Endothelial cell of umbilical vein (primary cell): ENCODE data around the gene THAP3. TPM values are rescaled to one million over a fixed set of nuclear protein-coding genes. Genes with fewer than 3 reads are reported as not detected.

Source experiments
- BruUV-seq: library from RNA; stranded (reverse); fragments of 400-500 nt; replicated peaks from 2 replicates; lab custom pipeline; 2021; lab: Mats Ljungman, UMichigan
- CTCF ChIA-PET: fragments of 300-600, 350-600 bp; sonication (Branson Sonifier 250); formaldehyde crosslinking; loops from one replicate; lab custom pipeline; 2021; ENCODE audit warnings: antibody characterized with exemption, inconsistent platforms; lab: Charles Lee
- POLR2A ChIA-PET: fragments of 300-600, 350-600 bp; sonication (Branson Sonifier 250); formaldehyde crosslinking; loops from one replicate; lab custom pipeline; 2021; ENCODE audit warnings: antibody characterized with exemption, inconsistent platforms; lab: Charles Lee
- DNase-seq: peaks from one replicate; pipeline ENCODE4 v3.0.0-alpha.2; 2011; ENCODE audit warnings: low read depth, low spot score
- FAIRE-seq: peaks from 2 replicates; lab custom pipeline; 2011; peaks lifted over from hg19 to GRCh38; lab: Jason Lieb, UNC
- H2AFZ ChIP-seq: 2 replicates; pipeline ENCODE4 v1.6.0; 2012; ENCODE audit warnings: low read depth, low read length, control low read depth, inconsistent platforms
- H3K27ac ChIP-seq: 2 replicates; pipeline ENCODE4 v1.5.1; 2011; ENCODE audit warnings: low read depth, mild to moderate bottlenecking, control low read depth, low read length, moderate library complexity; ENCODE audit not compliant: insufficient read depth
- H3K27me3 ChIP-seq, 2 experiments: 2 replicates each; pipeline versions ENCODE4 v1.6.0 to v1.6.1; 2011; ENCODE audit warnings: low read length in 2 of 2, mixed read lengths in 1 of 2; ENCODE audit not compliant: control insufficient read depth in 2 of 2, insufficient read depth in 2 of 2
- H3K36me3 ChIP-seq, 2 experiments: 2 replicates in 1 of 2; 3 replicates in 1 of 2; pipeline ENCODE4 v1.5.1; 2011; ENCODE audit warnings: low read length in 2 of 2, mild to moderate bottlenecking in 1 of 2, moderate library complexity in 1 of 2; ENCODE audit not compliant: control insufficient read depth in 2 of 2, insufficient read depth in 2 of 2; ENCODE audit errors: extremely low read depth in 1 of 2
- H3K4me1 ChIP-seq: 3 replicates; pipeline ENCODE4 v1.5.1; 2011; ENCODE audit warnings: mild to moderate bottlenecking, low read length; ENCODE audit not compliant: control insufficient read depth, insufficient read depth; ENCODE audit errors: extremely low read depth
- H3K4me2 ChIP-seq: 2 replicates; pipeline ENCODE4 v1.6.1; 2011; ENCODE audit warnings: low read length, control low read depth, mixed read lengths; ENCODE audit not compliant: insufficient read depth
- H3K4me3 ChIP-seq, 3 experiments: fragments of 200-600 bp in 1 of 3; sonication (generic), shearing (Covaris generic) in 1 of 3; replicated peaks in 1 of 3; 2 replicates each; pipeline ENCODE4 v1.5.1; 2011 to 2016; ENCODE audit warnings: control low read depth in 3 of 3, low read length in 3 of 3, mild to moderate bottlenecking in 2 of 3, inconsistent platforms in 1 of 3, low read depth in 1 of 3, moderate library complexity in 1 of 3; ENCODE audit not compliant: insufficient read depth in 1 of 3
- H3K79me2 ChIP-seq: 2 replicates; pipeline ENCODE4 v1.6.0; 2012; ENCODE audit warnings: low read length, inconsistent platforms; ENCODE audit not compliant: control insufficient read depth, insufficient read depth
- H3K9ac ChIP-seq: replicated peaks from 2 replicates; pipeline ENCODE3; 2011; ENCODE audit warnings: low read length, control low read depth; ENCODE audit not compliant: insufficient read depth; ENCODE audit errors: extremely low read depth
- H3K9me1 ChIP-seq: replicated peaks from 3 replicates; pipeline ENCODE4 v1.6.0; 2011; ENCODE audit warnings: mild to moderate bottlenecking, low read length; ENCODE audit not compliant: control insufficient read depth, insufficient read depth; ENCODE audit errors: extremely low read depth
- H3K9me3 ChIP-seq: replicated peaks from 2 replicates; pipeline ENCODE4 v1.5.1; 2012; ENCODE audit warnings: low read length, inconsistent platforms; ENCODE audit not compliant: control insufficient read depth, insufficient read depth
- H4K20me1 ChIP-seq: replicated peaks from 2 replicates; pipeline ENCODE3; 2011; ENCODE audit warnings: mild to moderate bottlenecking, low read length; ENCODE audit not compliant: control insufficient read depth, insufficient read depth; ENCODE audit errors: extremely low read depth
- CTCF ChIP-seq, 2 donors: IDR thresholded peaks; 1 replicate in 1 of 2; 2 replicates in 1 of 2; pipeline ENCODE4 v1.5.1; 2011; ENCODE audit warnings: low read length in 2 of 2, mild to moderate bottlenecking in 2 of 2, moderate library complexity in 2 of 2, control low read depth in 1 of 2, inconsistent platforms in 1 of 2, low read depth in 1 of 2; ENCODE audit not compliant: insufficient read depth in 1 of 2; ENCODE audit errors: extremely low read depth in 1 of 2
- EZH2 ChIP-seq: IDR thresholded peaks from 2 replicates; pipeline ENCODE4 v1.6.1; 2012; ENCODE audit warnings: borderline replicate concordance, low read depth, mild to moderate bottlenecking, moderate library complexity, low read length, inconsistent platforms; ENCODE audit not compliant: severe bottlenecking
- FOS ChIP-seq: IDR thresholded peaks from 2 replicates; pipeline ENCODE4 v1.6.1; 2011; ENCODE audit warnings: mild to moderate bottlenecking, low read length, moderate library complexity, borderline replicate concordance; ENCODE audit not compliant: insufficient read depth
- GATA2 ChIP-seq: IDR thresholded peaks from 2 replicates; pipeline ENCODE4 v1.7.0; 2011; ENCODE audit warnings: low read depth, mild to moderate bottlenecking, moderate library complexity, mixed read lengths, low read length; ENCODE audit not compliant: insufficient read length, insufficient read depth
- JUN ChIP-seq: IDR thresholded peaks from 2 replicates; pipeline ENCODE4 v1.6.1; 2011; ENCODE audit warnings: borderline replicate concordance, low read depth; ENCODE audit not compliant: insufficient read length, insufficient read depth
- MAX ChIP-seq: IDR thresholded peaks from 2 replicates; pipeline ENCODE4 v1.6.1; 2011; ENCODE audit not compliant: insufficient read depth, insufficient read length
- MYC ChIP-seq: IDR thresholded peaks from one replicate; pipeline ENCODE4 v1.6.1; 2011; ENCODE audit warnings: mild to moderate bottlenecking, low read depth, low read length
- POLR2A ChIP-seq: IDR thresholded peaks from 2 replicates; pipeline ENCODE4 v1.6.1; 2012; ENCODE audit warnings: low read depth, mild to moderate bottlenecking, control low read depth, low read length
- POLR2AphosphoS5 ChIP-seq: IDR thresholded peaks from 2 replicates; pipeline ENCODE4 v1.6.1; 2012; ENCODE audit warnings: low read depth, mild to moderate bottlenecking, control low read depth, low read length, moderate library complexity; ENCODE audit not compliant: insufficient read depth
- dilution Hi-C: fragments of 300-500 bp; cut with MboI; formaldehyde crosslinking; loops from one replicate; pipeline ENCODE4 v1.15.0; 2019; ENCODE audit warnings: low sequenced_read_pairs; ENCODE audit not compliant: extremely low pct_ligation_motif_present
- intact Hi-C: fragments of 100-400 bp; cut with micrococcal nuclease; formaldehyde crosslinking; loops from one replicate; pipeline ENCODE4 v1.10.0; 2022
- polyA plus RNA-seq, 4 experiments: library from polyadenylated mRNA; depleted of rRNA in 3 of 4; stranded (reverse) in 3 of 4; unstranded in 1 of 4; fragments of >200 nt; gene quantifications; 2 replicates each; pipeline versions ENCODE4 v1.2.1 to v1.2.3, GENCODE V29; 2011 to 2012; ENCODE audit warnings: missing spikeins in 1 of 4
- total RNA-seq: library from RNA; stranded (reverse); gene quantifications from 2 replicates; pipeline ENCODE4 v1.2.3, GENCODE V29; 2021

Gene THAP3
- total and polyA plus RNA-seq, 2 donors (not counting 3 experiments of a cell fraction or from before 2014, with no cell fraction given) = 11.3 to 16.7 TPM

GRCh38 chr1:6579374-6580118 is 45.1 kb upstream of the THAP3 start, which contains the start of gene ZBTB48:
ZBTB48 (plus strand) TSS chr1:6579994; CDS start chr1:6580610, 616 bp downstream.
- CTCF ChIA-PET = interaction anchor here (1.0 to 1.8 kb wide), 7 partner anchors 18 to 94 kb away, joined by 4 to 15 read pairs (median 6); partner anchors contain the start of genes NOL9 and TAS1R1
- POLR2A ChIA-PET = interaction anchor here (1.4 to 2.0 kb wide), 4 partner anchors 21 to 88 kb away, joined by 3 to 6 read pairs (median 6); partner anchors contain the start of gene KLHL21
- Histone ChIP-seq H3K36me3 (no peaks in the 10 kb centered on the region), H2AFZ (peak within 1 kb of the TSS; percentile 91), H3K27me3 (no peaks in the 10 kb centered on the region), H3K4me1 (peaks cover 14% of the 10 kb centered on the region), H4K20me1 (no peaks in the 10 kb centered on the region), H3K4me2 (peak within 1 kb of the TSS; percentile 75), H3K9me3 (no peaks in the 10 kb centered on the region), H3K9me1 (no peaks in the 10 kb centered on the region), H3K79me2 (peaks cover 11% of the 10 kb centered on the region), H3K4me3 (peak within 1 kb of the TSS; percentile 57 to 98 (median 65)), H3K9ac (peak within 1 kb of the TSS; percentile 39), H3K27ac (peak within 1 kb of the TSS; percentile 57)
- dilution Hi-C loops = no loop called here
- TF ChIP-seq POLR2A (peak; percentile 98), POLR2AphosphoS5 (peak; percentile 96), EZH2 (no peak)
- peak; percentile 99 for FAIRE-seq
- intact Hi-C loops = loop anchor here (1.0 kb wide), 4 partner anchors 22 to 46 kb away; partner anchors contain the start of genes NOL9 and PHF13
- DNase-seq = peak; percentile 97
- BruUV-seq = TSS peak; percentile 19

- intact Hi-C loops = loop anchor here (1.0 kb wide), 2 partner anchors 21 to 33 kb away; partner anchors contain the start of gene PHF13
- Histone ChIP-seq H3K36me3 (no peaks in the 10 kb centered on the region), H3K9me3 (no peaks in the 10 kb centered on the region), H3K27me3 (no peaks in the 10 kb centered on the region), H3K79me2 (peaks cover 11% of the 10 kb centered on the region), H3K4me2 (peak overlapping the region; percentile 75), H3K9ac (peak overlapping the region; percentile 39), H3K27ac (peak overlapping the region; percentile 41), H4K20me1 (no peaks in the 10 kb centered on the region), H3K4me1 (peaks cover 14% of the 10 kb centered on the region), H3K4me3 (peak overlapping the region; percentile 57 to 98 (median 65)), H2AFZ (peak overlapping the region; percentile 65), H3K9me1 (no peaks in the 10 kb centered on the region)
- DNase-seq (no peak), FAIRE-seq (no peak)
- TF ChIP-seq FOS (no peak), EZH2 (no peak), GATA2 (no peak), JUN (no peak), MYC (no peak), POLR2AphosphoS5 (no peak), POLR2A (no peak), MAX (no peak), CTCF (IDR thresholded peaks at IDR 0.05; ENCODE audit: extremely low read depth in 1 of 2, insufficient read depth in 1 of 2, low read depth in 1 of 2, low read length in 2 of 2) (no peak)
- ChIA-PET POLR2A (interaction anchor here (0.7 to 2.0 kb wide), 5 partner anchors 20 to 115 kb away, joined by 3 to 6 read pairs (median 5); partner anchors contain the start of gene KLHL21), CTCF (interaction anchor here (1.0 to 1.8 kb wide), 7 partner anchors 18 to 94 kb away, joined by 4 to 15 read pairs (median 6); partner anchors contain the start of genes NOL9 and TAS1R1)
- dilution Hi-C loops = no loop called here
- BruUV-seq = TSS peak; percentile 47
These were observed 44.5 kb upstream of the THAP3 start for GRCh38 chr1:6580119-6580592.
